Measurements from ENCODE around the gene GDF7.

Gene GDF7

DNA sequence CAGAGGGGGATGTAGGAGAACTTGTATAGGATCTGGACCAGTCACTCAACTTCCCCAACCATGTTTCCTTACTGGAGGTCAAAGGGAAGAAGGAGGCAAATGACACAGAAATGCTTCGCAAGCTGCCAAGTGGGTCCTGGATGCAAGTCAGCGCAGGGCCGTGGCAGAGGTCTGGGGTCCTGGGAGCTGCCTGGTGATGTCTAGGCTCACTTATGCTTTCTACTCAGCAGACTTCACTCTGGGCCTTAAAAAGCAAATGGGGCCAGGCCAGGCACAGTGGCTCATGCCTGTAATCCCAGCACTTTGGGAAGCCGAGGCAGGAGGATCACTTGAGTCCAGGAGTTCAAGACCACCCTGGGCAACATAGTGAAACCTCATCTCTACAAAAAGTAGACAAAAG is 36.0 kb upstream of the GDF7 start:
- FAIRE-seq (no peak), DNase-seq (ENCODE audit: insufficient read length) (no peak)
- TF ChIP-seq TAF1 (IDR thresholded peaks at IDR 0.05; ENCODE audit: borderline replicate concordance, low read depth, low read length) (no peak), POLR2AphosphoS5 (IDR thresholded peaks at IDR 0.05; ENCODE audit: low read depth, low read length) (no peak), POLR2A (IDR thresholded peaks at IDR 0.05; ENCODE audit: low read depth, low read length) (no peak)

- no peak for TF ChIP-seq TAF1 (IDR thresholded peaks at IDR 0.05; ENCODE audit: borderline replicate concordance, low read depth, low read length)
- no peak for TF ChIP-seq POLR2A (IDR thresholded peaks at IDR 0.05; ENCODE audit: low read depth, low read length)
- TF ChIP-seq POLR2AphosphoS5 (IDR thresholded peaks at IDR 0.05; ENCODE audit: low read depth, low read length): no peak
- DNase-seq (ENCODE audit: insufficient read length): no peak
- no peak for FAIRE-seq
Observed at GRCh38 chr2:20631617-20632307, 35.2 kb upstream of the GDF7 start.

GRCh38 chr2:20632446-20632990 is 34.4 kb upstream of the GDF7 start:
- DNase-seq (ENCODE audit: insufficient read length) (no peak), FAIRE-seq (peak; percentile 69)
- TF ChIP-seq POLR2AphosphoS5 (IDR thresholded peaks at IDR 0.05; ENCODE audit: low read depth, low read length): no peak
- no peak for TF ChIP-seq POLR2A (IDR thresholded peaks at IDR 0.05; ENCODE audit: low read depth, low read length)
- TF ChIP-seq TAF1 (IDR thresholded peaks at IDR 0.05; ENCODE audit: borderline replicate concordance, low read depth, low read length): no peak

DNA sequence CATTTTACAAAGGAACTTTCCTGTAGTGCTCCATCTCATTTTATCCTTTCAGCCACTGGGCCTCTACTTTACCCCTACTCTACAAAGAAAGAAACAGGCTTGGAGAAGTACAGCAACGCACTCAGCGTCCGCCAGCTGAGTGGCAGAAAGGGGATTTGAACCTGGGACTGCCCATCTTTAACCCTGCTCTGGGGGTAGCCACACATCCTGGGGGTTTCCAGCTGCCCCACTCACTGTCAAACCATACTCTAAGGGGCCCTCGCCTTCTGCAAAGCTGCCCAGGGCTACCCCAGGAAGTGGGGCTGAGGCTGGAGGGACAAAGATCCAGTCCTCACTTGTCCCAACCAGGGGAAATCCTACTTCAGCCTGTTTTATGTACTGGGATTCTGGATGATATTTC is 33.9 kb upstream of the GDF7 start:
- DNase-seq (ENCODE audit: insufficient read length) (no peak), FAIRE-seq (peak; percentile 56)
- no peak for TF ChIP-seq TAF1 (IDR thresholded peaks at IDR 0.05; ENCODE audit: borderline replicate concordance, low read depth, low read length)

DNA sequence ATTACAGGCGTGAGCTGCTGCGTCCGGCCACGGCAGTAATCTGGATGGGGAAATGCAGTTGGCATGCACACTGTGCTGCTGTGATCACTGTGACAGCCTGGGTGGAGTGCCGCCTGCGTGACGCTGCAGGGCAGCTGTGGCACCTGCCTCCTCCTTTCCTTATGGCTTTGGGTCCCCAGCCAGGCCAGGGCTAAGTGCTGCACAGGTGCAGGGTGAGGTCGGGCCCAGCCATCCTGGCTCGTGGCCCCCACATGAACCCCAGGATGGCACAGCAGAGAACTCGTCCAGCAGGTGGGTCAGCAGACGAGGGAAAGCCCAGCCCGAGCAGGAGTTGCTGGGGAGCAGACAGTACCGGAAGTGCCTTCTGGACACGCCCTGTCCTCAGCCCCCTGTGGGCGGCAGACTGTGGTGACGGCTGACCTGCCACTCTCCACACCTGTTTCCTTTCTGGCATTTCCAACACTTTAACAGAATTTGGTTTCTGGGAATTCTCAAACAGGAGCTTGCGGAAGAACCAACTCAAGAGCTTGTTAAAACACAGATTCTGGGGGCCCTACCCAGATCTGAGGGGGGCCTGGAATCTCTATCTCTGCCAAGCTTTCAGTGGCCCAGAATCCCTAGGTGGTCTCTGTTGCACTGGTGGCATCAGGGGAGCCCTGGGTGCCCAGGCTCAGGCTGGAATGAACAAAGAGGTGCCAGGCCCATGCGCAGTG is 33.0 kb upstream of the GDF7 start:
- peak; percentile 67 for DNase-seq (ENCODE audit: insufficient read length)
- peak; percentile 93 for FAIRE-seq
- TF ChIP-seq POLR2AphosphoS5 (IDR thresholded peaks at IDR 0.05; ENCODE audit: low read depth, low read length): 0 out of 2 replicates have a peak, but pooled peaks have one; percentile 19
- no peak for TF ChIP-seq POLR2A (IDR thresholded peaks at IDR 0.05; ENCODE audit: low read depth, low read length)

DNA sequence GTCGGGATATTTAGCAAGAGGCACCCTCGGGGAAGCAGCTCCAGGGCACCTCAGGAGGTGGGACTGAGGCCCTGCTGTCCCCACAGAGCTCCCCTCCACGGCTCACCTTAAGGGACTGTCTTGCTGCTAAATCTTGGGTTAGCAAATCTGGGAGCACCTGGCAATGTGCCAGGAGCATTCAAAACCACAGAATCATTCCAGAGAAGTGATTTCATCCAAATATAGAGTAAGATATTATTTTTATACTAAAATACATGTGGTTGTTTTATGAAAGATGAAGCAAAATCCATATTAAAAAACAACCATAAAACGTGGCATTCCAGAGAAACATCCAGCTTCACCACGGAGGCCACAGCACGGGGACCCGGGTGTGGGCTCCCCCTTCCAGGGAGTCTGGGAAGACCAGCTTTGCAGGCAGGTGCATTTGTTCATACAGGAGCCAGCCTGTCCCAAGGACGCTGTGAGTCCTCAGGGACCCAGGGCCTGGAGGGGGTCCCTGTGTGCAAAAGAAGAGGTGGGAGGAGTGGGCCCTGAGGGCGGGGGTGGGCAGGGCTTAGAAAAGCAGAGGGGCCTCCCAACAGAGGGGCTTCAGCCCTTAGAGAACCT is 32.3 kb upstream of the GDF7 start:
- TF ChIP-seq TAF1 (IDR thresholded peaks at IDR 0.05; ENCODE audit: borderline replicate concordance, low read depth, low read length) (no peak), POLR2A (IDR thresholded peaks at IDR 0.05; ENCODE audit: low read depth, low read length) (no peak), POLR2AphosphoS5 (IDR thresholded peaks at IDR 0.05; ENCODE audit: low read depth, low read length) (no peak)
- DNase-seq (ENCODE audit: insufficient read length): no peak
- no peak for FAIRE-seq

GRCh38 chr2:20635113-20635510 is 31.8 kb upstream of the GDF7 start:
- TF ChIP-seq TAF1 (IDR thresholded peaks at IDR 0.05; ENCODE audit: borderline replicate concordance, low read depth, low read length) (no peak), POLR2A (IDR thresholded peaks at IDR 0.05; ENCODE audit: low read depth, low read length) (no peak), POLR2AphosphoS5 (IDR thresholded peaks at IDR 0.05; ENCODE audit: low read depth, low read length) (no peak)
- FAIRE-seq: no peak
- no peak for DNase-seq (ENCODE audit: insufficient read length)

DNA sequence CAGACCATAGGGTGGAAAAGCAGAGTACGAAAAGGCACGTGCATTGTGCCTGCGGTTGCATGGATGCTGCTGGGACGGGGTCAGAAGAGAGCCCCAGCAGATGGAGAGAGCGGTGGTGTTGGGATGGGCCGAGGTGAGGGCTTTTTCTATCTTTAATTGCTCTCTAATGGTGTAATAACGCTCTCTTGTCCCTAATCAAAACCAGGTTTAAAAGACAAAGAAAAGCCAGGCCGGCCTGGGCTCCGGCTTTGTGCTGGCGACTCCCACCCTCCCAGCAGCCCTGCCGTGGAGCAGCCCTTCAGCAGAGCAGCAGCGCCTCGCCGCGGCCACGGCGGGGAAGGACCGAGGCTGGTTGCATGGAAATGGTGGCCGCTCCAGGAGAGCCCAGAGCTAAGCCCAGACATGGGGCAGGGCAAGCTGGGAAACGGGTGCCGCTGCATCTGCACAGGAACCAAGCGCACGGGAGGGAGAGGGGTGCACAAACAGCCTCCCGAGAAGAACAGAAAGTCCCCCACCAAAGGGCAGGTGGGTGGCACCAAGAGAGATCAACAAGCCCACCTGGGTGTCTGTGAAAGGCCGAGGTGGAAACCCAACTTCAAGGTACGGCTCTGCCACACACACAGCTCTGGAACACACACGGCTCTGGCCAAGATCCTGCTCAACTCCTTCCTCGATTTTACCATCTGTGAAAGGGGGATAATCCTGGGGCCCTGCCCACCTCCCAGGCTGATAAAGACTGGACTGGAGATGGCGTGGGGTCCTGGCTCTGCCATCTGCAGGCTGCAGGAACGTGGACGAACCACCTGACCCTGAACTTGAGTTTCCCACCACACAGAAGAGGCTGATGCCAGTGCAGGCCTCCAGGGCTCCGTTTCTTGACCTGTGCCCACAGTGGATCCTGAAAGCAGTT is 31.0 kb upstream of the GDF7 start:
- no peak for TF ChIP-seq POLR2AphosphoS5 (IDR thresholded peaks at IDR 0.05; ENCODE audit: low read depth, low read length)
- TF ChIP-seq TAF1 (IDR thresholded peaks at IDR 0.05; ENCODE audit: borderline replicate concordance, low read depth, low read length): no peak
- no peak for TF ChIP-seq POLR2A (IDR thresholded peaks at IDR 0.05; ENCODE audit: low read depth, low read length)
- DNase-seq (ENCODE audit: insufficient read length) (peak; percentile 77), FAIRE-seq (peak; percentile 80)

GRCh38 chr2:20637147-20637546 is 29.8 kb upstream of the GDF7 start:
- TF ChIP-seq POLR2A (IDR thresholded peaks at IDR 0.05; ENCODE audit: low read depth, low read length) (no peak), TAF1 (IDR thresholded peaks at IDR 0.05; ENCODE audit: borderline replicate concordance, low read depth, low read length) (no peak), POLR2AphosphoS5 (IDR thresholded peaks at IDR 0.05; ENCODE audit: low read depth, low read length) (no peak)
- no peak for FAIRE-seq

DNA sequence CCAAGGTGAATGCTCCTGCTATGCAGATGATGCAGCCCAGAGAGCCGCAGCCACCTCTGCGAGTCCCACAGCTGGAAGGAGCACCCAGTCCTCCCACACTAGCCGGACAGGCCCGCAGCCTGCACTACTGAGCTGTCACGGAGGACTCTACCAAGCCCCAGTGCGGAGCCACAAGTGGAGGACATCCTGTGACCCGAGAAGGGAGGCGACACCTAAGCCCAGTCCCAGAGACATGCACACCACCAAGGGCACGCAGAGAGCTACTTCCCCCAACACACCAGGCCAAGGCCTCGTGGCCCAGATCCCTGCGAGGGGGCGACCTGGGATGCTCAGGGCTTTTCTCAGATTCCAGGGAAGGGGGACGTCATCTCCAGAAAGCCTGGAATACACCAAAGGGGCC is 28.9 kb upstream of the GDF7 start:
- TF ChIP-seq POLR2A (IDR thresholded peaks at IDR 0.05; ENCODE audit: low read depth, low read length) (no peak), TAF1 (IDR thresholded peaks at IDR 0.05; ENCODE audit: borderline replicate concordance, low read depth, low read length) (no peak), POLR2AphosphoS5 (IDR thresholded peaks at IDR 0.05; ENCODE audit: low read depth, low read length) (no peak)
- FAIRE-seq (no peak), DNase-seq (ENCODE audit: insufficient read length) (no peak)

More at GRCh38 chr2:20637147-20637546, 29.8 kb upstream of the GDF7 start:
- no peak for DNase-seq (ENCODE audit: insufficient read length)
